ENCODE results near the gene NCKAP5. TPM values are rescaled to one million over a fixed set of nuclear protein-coding genes. Genes with fewer than 3 reads are reported as not detected.

Gene NCKAP5
- total and polyA plus RNA-seq, 8 donors: 0.23 to 1.5 (median 0.44) TPM

GRCh38 chr2:132681766-132682165, 886.5 kb downstream of the NCKAP5 start:
- no peaks in the 10 kb centered on the region for H3K27me3 ChIP-seq
- no peak for TF ChIP-seq CTCF (IDR thresholded peaks at IDR 0.05)
- no peak overlapping the region for H3K27ac ChIP-seq
- WGBS, 2 donors: 75 to 97% methylated on average over 1 of the region's 1 CpG
- intact Hi-C loops (cut with DNase I): no loop called here
- no peak for FAIRE-seq
- DNase-seq: no peak
- H3K4me3 ChIP-seq: no peak overlapping the region
- ATAC-seq: no peak
- H3K4me1 ChIP-seq: no peaks in the 10 kb centered on the region
- H3K9me3 ChIP-seq: no peaks in the 10 kb centered on the region
- H3K36me3 ChIP-seq: no peaks in the 10 kb centered on the region

- intact Hi-C loops (cut with DNase I): no loop called here
- 69 to 84% methylated on average over 3 of the region's 3 CpGs for WGBS, 2 donors
- TF ChIP-seq CTCF (IDR thresholded peaks at IDR 0.05): no peak
- no peaks in the 10 kb centered on the region for H3K27me3 ChIP-seq
- H3K4me1 ChIP-seq: no peaks in the 10 kb centered on the region
- H3K4me3 ChIP-seq: no peak overlapping the region
- no peaks in the 10 kb centered on the region for H3K9me3 ChIP-seq
- DNase-seq (no peak), FAIRE-seq (no peak), ATAC-seq (no peak)
- no peaks in the 10 kb centered on the region for H3K36me3 ChIP-seq
- no peak overlapping the region for H3K27ac ChIP-seq
These were observed 887.7 kb downstream of the NCKAP5 start for GRCh38 chr2:132680544-132680943.

- 86 to 95% methylated on average over 2 of the region's 2 CpGs for WGBS, 2 donors
- no peaks in the 10 kb centered on the region for H3K36me3 ChIP-seq
- no peaks in the 10 kb centered on the region for H3K9me3 ChIP-seq
- no peak overlapping the region for H3K4me3 ChIP-seq
- no peaks in the 10 kb centered on the region for H3K27me3 ChIP-seq
- TF ChIP-seq CTCF (IDR thresholded peaks at IDR 0.05): no peak
- FAIRE-seq (no peak), DNase-seq (no peak), ATAC-seq (no peak)
- intact Hi-C loops (cut with DNase I): no loop called here
- H3K4me1 ChIP-seq: no peaks in the 10 kb centered on the region
- H3K27ac ChIP-seq: no peak overlapping the region
These were observed 889.8 kb downstream of the NCKAP5 start for GRCh38 chr2:132678483-132678882.

GRCh38 chr2:132677661-132678060, 890.6 kb downstream of the NCKAP5 start:
- FAIRE-seq: no peak
- Histone ChIP-seq H3K27me3 (no peaks in the 10 kb centered on the region), H3K9me3 (no peaks in the 10 kb centered on the region), H3K36me3 (no peaks in the 10 kb centered on the region), H3K4me3 (no peak overlapping the region), H3K27ac (no peak overlapping the region), H3K4me1 (no peaks in the 10 kb centered on the region)
- TF ChIP-seq CTCF (IDR thresholded peaks at IDR 0.05): no peak
- no peak for DNase-seq
- intact Hi-C loops (cut with DNase I): no loop called here
- 79 to 90% methylated on average over 5 of the region's 5 CpGs for WGBS, 2 donors
- no peak for ATAC-seq

GRCh38 chr2:132676999-132677398, 891.3 kb downstream of the NCKAP5 start:
- FAIRE-seq: no peak
- Histone ChIP-seq H3K36me3 (no peaks in the 10 kb centered on the region), H3K4me1 (no peaks in the 10 kb centered on the region), H3K27ac (no peak overlapping the region), H3K9me3 (no peaks in the 10 kb centered on the region), H3K4me3 (no peak overlapping the region), H3K27me3 (no peaks in the 10 kb centered on the region)
- DNase-seq: no peak
- no peak for ATAC-seq
- intact Hi-C loops (cut with DNase I): no loop called here
- TF ChIP-seq CTCF (IDR thresholded peaks at IDR 0.05): no peak
- 46 to 54% methylated on average over 2 of the region's 2 CpGs for WGBS, 2 donors

All from pancreas (tissue), 10 donors.